Measurements from ENCODE around the gene C3orf18.

Gene C3orf18

DNA sequence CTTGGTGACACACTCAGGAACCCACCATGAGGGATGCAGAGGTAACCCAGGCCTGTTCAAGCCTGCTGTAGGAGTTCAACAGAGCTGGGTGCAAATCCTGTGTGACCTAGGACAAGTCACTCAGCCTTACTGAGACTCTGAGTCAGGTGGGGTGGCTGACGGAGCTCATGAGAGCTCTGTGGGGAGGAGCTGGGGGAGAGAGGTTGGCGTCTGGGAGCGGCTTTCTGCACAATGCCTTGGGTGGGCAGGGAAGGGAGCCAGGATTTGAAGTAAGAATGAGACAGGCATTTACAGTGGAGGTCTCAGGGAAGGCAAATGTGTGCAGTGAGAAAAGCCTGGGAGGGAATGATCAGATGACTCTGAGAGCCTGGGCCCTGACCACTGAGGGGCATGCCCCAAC, 18.3 kb downstream of the C3orf18 start:
- no peak for DNase-seq

DNA sequence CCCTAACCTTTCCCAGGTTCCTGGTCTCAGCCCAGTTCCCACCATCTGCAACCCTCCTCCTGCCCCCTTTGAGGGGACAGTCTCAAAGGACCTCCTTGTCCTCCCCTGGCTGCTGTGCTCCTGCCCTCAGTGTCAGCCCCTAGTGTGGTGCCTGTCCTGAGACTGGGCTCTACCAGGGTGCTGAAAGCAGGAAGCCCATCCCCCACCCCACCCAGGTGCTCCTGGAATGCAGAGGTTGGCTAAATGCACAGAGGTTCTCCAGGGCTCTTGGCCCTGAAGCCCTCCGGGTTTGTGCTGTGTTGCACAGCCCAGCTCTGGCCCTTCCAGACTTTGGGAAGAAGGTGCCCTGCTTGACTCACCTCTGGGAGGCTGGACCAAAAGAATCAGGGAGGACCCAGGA, 21.8 kb downstream of the C3orf18 start:
- no peak for DNase-seq

DNA sequence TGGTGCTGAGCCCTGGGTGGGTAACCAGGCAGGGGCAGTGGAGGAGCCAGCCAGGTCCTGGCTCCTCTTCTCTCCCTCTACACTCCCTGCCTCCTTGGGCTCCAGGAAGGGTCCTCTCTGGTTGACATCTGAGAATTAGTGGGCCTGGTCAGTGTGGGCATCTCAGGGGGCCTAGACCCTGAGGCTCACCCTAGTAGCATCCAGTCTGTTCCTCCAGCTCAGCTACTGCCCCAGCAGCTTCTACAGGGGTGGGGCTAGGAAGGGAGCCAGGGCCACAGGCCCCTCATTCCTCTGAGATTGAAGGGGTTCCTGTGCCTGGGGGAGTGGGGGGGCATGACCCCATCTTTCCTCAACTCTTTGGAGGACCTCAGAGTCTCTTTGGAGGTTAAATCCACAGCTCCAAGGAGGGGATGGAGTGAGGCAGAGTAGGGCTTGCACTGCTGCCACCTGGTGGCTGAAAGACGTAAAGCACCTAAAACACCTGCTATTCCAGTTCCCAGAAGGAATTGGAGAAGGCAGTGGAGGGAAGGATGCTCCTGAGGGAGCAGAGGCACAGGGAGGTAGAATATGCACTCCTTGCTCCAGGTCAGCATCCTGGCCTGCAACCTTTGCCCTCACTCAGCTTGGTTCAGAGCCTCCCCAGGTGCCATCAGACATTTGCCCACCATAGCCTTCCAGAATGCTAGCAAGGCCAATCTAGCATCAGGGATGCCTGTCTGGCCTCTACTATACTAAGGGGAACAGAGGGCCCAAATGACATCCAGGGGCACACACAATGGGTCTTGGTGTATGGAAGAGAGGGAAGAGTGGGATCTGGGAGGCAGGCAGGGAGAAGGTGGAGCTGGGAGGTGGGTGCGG, 25.1 kb downstream of the C3orf18 start:
- peak; percentile 48 for DNase-seq

DNA sequence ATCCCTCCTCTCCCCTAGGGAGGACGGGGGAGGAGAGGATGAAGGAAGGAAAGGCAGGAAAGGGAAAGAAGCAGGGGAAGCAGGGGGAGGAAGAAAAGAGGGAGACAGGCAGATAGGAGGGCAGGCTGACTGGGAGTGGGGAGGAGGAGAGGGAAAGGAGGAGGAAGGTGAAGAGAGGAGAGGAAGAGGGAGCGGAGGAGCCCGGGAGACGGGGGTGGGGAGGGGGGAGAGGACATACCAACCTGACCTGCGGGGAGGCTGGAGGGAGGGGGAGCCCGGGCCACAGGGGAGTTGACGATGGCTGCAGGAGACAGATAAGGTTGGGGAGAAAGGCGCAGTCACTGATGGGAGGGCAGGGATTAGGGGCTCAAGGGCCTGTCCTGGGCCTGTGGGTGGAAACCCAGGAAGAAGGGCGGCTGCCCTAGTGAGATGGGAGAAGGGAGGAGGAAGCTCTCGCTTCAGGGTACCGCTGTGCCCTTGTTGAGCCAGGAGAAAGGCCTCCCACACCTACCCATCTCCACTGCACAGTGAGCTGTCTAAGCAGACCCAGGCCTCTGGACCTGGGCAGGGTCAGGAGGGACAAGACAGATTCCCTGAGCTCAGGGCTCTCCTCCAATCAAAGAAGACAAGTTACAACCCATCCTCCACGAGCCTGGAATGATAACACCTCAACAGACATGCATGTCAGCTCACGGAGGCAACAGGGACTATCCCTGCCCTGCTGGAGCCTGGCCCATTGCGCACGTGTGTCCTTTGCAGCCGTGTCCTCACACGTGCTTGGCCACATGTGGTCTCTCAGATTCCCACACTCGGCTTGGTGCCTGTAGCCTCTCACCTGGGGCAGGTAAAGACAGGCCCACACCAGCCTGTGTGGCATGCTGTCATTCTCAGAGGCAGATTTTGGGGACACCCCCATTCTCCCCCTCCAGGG, 27.9 kb downstream of the C3orf18 start:
- no peak for DNase-seq

DNA sequence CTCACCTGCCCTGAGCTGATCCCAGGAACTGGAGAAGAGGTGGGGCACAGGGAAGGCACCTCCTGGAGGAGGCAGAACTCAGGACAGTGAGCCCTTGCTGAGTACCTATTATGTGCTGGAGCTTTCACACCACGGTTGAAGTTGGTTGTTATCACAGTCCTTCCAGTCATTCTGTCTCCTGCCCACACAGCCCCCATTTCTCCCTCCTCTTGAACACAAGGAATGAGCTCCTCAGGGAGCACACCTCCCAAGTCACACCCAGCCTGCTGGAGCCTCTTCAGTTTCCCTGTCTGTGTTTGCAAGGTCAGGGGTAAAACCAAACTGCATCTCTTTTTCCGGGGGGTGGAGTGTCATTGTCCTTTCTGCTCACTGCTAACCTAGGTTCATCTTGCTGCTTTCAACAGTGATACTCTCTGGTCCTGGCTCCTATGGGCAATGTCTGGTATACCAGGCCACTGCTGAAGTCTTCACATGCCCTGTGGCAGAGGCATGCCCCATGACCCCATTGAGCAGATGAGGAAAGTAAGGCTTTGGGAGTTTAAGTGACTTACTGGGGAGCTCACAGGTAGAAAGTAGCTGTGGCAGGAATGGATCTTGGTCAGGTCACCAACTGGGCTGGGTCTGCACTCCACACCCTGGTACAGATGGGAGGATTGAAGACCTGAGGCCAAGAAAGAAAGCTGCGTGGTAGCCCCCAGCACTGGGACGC, 30.0 kb downstream of the C3orf18 start:
- DNase-seq, result no peak

DNA sequence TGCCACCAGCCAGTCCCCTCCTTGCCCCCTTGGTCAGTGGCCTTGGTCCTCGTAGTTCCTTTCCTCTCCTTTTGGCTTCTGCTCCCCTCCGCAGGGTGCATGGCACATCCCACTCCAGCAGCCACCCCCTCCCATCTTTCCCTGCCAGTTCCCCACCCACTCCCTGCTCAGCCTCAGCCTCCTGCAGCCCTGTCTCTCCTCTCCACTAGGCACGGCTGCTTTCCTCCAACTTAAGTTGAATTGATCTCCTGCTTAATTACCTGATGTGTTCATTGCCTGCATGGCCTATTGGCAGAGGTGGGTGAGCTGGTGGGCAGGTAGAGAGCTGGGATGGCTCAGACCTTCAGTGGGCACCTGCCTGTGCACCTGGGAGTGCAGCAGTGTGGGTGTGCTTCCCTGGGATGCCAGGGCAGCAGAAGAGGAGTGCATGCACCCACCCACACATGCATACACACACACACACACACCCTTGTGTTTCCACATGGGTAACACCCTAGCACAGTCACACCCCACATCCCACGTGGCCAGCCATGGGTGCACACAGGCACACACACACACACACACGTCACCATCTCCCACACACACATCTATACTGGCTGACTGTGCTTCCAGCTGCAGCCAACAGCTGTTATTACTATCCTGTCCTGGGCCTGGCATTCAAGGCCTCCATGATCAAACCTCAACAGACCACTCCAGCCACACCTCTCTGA, 30.9 kb downstream of the C3orf18 start:
- no peak for DNase-seq

DNA sequence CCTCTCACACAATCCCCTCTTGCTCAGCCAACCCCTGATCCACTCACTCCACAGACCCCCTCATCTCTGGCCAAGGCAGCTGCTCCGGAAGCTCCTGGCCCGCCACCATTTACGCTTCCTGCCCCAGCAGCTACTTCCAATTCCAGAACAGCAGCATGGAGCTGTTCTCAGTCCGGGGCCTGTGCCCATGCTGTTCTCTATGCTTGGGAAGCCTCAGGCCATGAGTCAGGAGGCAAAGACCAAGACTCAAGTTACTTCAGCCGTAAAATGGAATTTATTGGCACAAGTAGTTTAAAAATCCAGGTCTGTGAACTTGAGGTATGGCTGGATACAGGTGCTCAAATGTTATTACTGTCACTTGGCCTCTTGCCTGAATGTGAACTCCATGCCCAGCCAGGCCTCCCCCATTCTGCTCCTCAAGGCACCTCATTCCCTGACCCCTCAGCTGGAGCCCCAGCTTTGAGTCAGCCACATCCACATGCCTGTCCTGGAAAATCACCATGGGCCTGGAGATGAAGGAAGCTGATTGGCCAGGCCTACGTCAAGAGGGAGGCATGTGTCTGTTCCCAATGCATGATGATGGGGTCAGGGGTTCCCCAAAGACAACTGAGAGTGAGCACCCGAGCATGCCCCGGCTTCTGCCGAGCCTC, 32.7 kb downstream of the C3orf18 start:
- DNase-seq, result no peak

DNA sequence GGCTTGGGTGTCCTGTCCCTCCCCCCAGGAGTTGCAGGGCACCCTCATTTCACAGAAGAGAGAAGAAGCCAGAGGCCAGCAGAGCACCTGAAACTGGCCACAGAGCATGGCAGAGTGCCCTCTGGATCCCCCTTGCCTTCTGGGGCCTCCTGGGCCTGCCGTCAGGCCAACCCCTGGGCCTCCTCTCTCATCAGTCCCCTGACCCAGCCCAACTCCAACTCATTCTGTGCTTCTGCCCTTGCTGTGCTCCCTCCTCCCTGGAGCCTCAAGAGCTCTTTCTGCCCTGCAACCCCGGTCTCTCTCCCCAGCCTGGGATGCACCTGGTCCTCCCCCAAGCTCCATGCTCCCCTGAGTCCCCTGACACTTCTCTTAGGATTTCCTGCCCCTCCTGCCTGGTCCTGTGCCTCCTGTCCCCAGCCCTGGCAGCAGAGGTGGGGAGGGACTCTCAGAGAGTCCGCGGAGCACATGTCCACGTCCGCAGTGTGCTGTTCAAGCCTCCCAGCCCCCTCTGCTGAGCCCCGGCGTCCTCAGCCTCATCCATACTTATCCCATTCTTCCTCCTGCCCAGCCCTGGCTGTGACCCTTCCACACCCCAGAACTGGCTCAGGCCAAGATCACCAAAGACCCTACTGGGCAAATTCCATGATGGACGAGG, 33.6 kb downstream of the C3orf18 start:
- DNase-seq, result no peak

DNA sequence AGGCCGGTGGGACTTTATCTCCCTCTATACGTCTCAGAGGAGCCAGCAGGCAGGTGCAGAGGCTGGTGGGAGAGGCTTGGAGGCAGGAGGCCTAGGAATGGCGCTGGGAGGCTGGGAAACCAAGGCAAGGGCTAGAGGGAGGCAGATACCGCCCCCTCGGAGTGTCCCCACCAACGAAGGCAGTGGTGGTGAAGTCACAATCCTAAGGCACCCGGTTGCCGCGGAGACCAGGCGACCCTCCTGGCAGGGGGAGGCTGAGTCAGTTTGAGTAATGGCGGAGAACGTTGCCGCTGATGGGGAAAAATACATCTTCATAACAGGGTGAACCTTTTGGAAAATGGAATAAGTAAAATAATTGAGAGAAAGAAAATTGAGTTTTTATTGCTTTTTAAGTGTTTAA, 34.2 kb downstream of the C3orf18 start:
- DNase-seq, result no peak

DNA sequence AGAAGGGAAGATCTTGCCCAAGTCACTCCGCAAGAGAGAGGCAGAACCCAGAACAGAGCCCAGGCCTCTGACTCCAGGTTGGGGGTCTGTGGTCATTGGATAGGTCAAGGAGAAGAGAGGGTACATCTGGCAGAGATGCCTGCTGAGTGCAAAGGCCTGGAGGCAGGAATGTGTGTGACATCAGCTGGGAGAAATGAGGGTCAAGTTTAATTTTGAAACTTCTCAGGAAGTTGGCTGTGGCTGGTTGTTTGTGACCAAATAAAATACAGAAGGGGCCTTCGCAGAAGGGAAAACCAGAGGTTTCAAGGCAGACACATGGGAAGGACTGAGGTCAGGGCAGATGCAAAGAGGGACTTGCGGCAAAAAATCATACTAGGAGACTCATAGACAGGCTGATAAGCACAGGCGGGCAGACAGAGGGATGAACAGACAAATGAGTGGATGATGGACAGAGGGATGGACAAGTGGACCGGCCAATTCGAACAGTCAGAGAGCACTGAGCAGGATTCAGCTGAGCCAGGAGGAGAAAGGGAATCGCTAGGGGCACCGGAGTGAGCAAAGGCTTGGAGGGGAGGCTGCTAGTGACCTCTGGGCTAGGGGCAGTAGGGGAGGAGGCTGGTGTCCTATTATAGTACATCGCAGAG, 35.4 kb downstream of the C3orf18 start:
- DNase-seq, result no peak

DNA sequence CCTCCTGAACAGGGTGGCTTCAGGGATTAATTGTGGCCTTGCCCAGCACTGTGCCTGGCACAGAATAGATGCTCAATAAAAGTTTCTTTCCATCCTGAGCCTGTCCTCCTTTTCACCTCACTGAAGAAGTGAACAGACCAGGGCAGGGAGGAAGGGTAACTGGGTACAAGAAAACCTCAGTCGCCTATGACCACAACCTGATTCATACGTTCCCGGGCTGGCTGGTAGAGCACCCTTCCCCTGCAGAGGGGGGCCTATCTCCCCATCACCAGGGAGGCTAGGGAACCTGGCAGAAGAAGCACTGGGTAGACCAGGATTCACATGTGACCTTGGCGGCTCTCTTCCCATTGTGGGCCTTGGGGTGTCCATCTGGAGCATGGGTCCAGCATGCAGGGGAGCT, 36.3 kb downstream of the C3orf18 start:
- DNase-seq, result no peak

DNA sequence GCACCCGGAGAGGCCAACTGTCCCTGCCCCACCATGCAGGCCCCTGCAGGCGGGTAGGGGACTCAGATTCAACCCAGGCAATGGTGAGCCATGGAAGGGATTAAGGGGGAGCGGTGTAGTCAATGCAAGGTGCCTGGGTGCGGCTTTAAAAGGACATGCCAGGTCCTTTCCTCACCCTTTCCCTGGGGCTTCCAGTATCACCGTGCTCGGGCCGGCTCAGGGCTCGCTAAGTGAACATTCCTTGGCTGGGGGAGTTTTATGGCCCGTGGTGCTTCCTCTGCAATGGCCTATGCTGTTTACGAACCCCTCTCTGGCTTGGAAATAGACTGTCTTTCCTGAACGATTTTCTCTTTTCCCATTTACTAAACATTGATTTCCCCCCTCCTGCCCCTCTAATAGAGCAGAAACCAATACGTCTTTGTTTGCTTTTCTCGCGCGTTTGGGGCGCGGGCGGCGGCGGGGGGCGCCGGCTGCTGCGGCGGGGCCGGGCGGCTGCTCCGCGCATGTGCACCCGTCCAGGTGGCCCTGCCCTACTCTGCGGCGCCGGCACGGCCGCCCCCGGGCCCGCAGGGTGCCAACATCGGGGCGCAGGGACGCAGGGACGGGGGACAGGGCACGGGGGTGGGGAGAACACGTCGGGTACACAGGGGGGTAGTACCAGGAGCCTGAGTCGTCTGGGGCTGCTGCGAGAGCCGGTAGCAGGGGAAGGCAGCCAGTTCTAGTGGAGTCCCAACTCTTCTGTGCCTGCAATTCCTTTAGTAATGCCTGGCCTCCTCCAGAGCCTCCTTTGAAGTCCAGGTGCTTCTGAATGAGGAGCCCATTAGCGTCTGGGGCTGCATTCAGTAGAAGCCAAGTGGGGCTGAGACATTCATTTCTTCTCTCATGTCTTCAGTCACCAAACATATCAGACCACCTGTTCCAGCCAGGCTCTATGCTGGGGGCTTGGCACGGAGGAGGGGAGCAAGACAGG, 37.3 kb downstream of the C3orf18 start:
- DNase-seq, result no peak

DNA sequence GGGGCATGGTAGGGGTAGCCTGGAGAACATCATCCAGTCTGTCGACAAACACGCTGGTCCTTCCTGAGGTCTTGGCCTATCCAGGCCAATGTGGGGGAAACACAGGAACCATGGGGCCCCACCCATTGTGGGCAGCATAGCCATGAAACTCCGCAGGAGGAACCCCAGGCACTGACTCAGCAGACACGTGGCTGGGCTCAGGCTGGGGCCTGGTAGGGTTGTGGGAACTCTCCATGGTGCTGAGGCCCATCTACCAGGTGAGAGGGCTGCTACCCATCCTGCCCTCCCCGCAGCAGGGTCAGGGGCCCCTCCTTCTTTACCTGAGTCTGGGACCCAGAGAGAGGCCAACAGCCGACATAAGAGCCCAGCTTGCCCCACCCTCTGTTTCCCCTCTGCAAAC, 41.6 kb downstream of the C3orf18 start:
- no peak for DNase-seq

DNA sequence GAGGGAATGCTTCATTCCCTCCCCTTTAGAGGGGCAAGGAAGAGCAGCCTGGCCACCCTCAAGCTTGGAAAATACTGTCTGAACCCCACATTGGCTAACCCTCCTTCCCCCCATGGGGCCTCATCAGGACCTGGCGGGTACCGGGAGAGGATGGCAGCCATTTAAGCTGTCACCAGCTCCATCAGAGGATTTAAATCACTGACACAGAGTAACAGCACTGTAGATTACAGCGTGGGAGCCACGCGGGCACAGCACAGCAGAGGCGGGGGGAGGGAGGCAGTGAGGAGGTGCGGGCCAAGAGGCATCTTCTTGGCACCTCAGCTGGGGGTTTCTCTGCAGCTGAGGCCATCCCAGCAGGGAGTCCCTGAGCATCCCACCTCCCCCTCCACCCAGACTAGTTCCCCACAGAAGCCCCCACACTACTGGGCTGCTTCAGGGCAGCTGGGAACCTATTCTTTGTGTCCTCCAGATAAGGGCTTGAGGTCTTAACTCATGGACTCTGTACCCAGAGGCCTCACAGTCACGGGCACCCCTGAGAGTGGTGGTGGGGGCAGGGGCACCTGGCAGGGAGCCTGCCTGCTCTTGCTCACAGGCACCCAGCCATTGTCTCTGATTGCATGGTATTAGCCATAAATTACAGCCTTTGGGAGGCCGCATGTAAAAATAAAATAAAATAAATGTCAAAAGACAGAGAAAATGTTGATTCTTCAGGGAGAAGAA, 42.2 kb downstream of the C3orf18 start:
- DNase-seq, result no peak

DNA sequence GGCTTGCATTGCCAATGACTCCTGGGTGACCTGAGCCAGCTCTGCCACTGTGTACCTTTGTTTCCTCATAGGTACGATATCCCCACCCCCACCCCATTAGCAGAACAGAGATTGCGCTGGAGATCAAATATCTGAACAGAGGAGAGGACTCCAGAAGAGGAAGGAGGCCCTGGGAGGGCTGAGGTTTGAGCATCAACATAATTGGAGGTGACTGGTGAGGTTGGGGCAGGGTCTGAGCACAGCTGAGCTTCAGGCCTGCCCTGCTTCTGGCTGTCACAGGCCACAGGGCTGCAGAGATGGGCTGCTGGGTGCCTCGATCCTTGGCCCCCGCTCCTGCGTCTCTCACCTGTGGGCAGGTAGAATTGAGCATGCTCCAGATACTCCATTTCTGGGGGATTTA, 42.8 kb downstream of the C3orf18 start:
- no peak for DNase-seq

DNA sequence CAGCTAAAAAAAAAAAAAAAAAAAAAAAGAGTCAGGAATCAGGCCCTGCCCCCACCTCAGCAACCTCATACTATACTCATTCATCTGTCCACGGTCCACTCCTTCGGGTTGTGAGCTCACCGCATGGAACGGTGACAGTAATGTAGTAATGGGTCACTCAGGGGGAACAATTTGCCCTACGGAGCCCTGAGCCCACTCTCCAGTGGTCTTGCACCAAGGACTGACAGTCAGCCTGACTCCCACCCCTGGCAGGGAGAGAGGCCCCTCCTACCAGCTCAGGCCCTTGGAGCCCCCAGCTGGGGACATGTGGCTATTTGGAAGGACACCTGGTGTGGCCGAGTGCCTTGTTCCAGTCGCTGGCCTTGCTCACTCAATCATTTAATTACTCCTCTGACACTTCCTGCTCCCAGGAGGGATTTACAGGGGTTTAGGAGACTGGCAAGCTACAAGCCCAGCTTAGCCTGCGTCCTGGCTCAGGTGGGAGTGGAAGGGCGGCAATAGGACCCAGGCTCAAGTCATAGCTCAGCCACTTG, 44.2 kb downstream of the C3orf18 start:
- DNase-seq, result no peak

DNA sequence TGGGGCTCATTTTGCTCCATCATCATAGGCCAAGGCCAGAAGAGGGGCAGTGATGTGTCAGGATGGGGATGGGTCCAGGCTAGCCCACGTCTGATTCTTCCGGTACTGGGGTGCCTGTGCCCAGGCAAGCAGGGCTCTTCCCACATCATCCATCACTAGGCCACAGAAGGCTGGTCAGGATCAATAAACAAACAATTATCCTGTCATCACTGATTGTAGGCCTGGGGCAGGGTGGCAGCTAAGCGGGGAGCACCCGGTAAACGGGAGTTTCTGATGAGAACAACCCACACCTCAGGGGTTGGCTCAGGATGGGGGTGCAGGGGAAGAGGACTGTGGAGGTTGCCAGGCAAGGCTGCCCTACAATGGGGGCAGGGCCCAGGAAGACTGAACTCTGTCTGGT, 46.0 kb downstream of the C3orf18 start:
- DNase-seq, result no peak

DNA sequence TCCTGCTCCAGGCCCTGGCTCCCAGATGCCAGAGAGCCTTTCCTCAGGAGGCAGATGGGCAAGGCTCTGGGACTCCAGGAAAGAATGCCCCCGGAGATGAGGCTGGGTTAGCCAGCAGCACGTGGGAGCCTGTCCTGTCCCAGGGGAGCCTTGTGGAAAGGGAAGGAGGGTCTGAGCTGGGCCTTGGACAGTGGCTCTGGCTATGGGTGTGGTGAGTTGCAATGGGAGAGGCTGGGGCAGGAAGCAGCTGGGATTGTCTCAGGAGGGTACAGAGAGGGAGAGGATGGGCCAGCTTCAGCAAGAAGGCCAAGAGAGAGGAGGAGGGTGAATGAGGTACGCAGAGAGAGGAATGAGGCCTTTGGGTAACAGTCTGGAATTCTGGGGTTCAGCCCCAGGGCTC, 46.7 kb downstream of the C3orf18 start:
- DNase-seq, result no peak
